GM23338 (cell line): ENCODE data around the gene C1orf210.

Source experiments
- CREB1 ChIP-seq: fragments of 250-450 bp; sonication (Bioruptor Pico); IDR thresholded peaks from 2 replicates; pipeline ENCODE4 v1.5.0; 2020; ENCODE audit warnings: low read depth, mild to moderate bottlenecking, moderate library complexity
- EZH2 ChIP-seq: fragments of 200-600 bp; sonication (generic); IDR thresholded peaks from one replicate; pipeline ENCODE4 v1.8.0; 2017; ENCODE audit warnings: antibody characterized with exemption, mild to moderate bottlenecking, low read depth; ENCODE audit not compliant: unreplicated experiment
- EZH2phosphoT487 ChIP-seq: fragments of 200-600 bp; sonication (generic); IDR thresholded peaks from one replicate; pipeline ENCODE4 v1.8.1; 2018; ENCODE audit warnings: antibody characterized with exemption; ENCODE audit not compliant: unreplicated experiment
- JUNB ChIP-seq: IDR thresholded peaks from one replicate; pipeline ENCODE4 v1.6.1; 2016; ENCODE audit warnings: antibody characterized with exemption; ENCODE audit not compliant: unreplicated experiment
- POLR2AphosphoS5 ChIP-seq: IDR thresholded peaks from 2 replicates; pipeline ENCODE4 v1.6.1; 2016; ENCODE audit warnings: antibody characterized with exemption, low read depth
- TF ChIP-seq, protein P1 (sequence below), 2 experiments: fragments of 200-600 bp in 1 of 2; sonication (generic) in 1 of 2; conservative IDR thresholded peaks; 2 replicates each; pipeline versions ENCODE4 v1.5.1 to v1.6.1; 2016 to 2017; ENCODE audit warnings: antibody characterized with exemption in 2 of 2, low read depth in 2 of 2, mild to moderate bottlenecking in 2 of 2, moderate library complexity in 1 of 2

DNA sequence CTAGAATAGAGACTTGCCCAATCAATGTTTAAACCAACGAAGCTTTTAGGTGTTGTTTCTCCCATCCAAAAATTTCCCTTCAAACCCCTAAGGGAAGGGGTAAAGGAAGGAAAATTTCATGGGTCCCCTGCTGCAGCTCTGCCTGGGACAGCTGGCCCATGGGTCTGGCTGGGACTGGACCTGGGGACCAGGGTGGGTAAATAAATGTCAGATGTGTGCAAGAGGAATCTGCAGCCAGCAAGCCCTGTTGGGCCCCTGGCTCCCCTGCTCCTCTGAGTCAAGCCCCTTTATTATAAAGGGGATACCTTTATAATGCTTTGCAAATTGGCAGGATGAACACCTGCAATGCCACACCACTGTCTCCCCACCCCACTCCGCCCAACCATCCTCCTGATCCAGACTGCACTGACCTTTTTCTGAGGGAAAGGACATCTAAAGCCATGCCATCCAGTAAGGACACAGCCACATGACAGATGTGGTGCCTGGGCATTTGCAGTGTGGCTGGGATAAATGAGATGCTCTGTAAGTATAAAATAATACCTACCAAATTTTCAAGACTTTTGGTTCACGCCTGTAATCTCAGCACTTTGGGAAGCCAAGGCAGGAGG, 17.5 kb downstream of the C1orf210 start:
- TF ChIP-seq, protein P1, sequence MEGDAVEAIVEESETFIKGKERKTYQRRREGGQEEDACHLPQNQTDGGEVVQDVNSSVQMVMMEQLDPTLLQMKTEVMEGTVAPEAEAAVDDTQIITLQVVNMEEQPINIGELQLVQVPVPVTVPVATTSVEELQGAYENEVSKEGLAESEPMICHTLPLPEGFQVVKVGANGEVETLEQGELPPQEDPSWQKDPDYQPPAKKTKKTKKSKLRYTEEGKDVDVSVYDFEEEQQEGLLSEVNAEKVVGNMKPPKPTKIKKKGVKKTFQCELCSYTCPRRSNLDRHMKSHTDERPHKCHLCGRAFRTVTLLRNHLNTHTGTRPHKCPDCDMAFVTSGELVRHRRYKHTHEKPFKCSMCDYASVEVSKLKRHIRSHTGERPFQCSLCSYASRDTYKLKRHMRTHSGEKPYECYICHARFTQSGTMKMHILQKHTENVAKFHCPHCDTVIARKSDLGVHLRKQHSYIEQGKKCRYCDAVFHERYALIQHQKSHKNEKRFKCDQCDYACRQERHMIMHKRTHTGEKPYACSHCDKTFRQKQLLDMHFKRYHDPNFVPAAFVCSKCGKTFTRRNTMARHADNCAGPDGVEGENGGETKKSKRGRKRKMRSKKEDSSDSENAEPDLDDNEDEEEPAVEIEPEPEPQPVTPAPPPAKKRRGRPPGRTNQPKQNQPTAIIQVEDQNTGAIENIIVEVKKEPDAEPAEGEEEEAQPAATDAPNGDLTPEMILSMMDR (conservative IDR thresholded peaks at IDR 0.05; ENCODE audit: low read depth in 2 of 2): no peak
- TF ChIP-seq CREB1 (CRISPR knock-in tag): no peak
- no peak for TF ChIP-seq EZH2phosphoT487
- no peak for TF ChIP-seq JUNB
- no peak for TF ChIP-seq POLR2AphosphoS5
- no peak for TF ChIP-seq EZH2
